ENCODE measurements around the gene OR10H5.

The OR10H5 gene

DNA sequence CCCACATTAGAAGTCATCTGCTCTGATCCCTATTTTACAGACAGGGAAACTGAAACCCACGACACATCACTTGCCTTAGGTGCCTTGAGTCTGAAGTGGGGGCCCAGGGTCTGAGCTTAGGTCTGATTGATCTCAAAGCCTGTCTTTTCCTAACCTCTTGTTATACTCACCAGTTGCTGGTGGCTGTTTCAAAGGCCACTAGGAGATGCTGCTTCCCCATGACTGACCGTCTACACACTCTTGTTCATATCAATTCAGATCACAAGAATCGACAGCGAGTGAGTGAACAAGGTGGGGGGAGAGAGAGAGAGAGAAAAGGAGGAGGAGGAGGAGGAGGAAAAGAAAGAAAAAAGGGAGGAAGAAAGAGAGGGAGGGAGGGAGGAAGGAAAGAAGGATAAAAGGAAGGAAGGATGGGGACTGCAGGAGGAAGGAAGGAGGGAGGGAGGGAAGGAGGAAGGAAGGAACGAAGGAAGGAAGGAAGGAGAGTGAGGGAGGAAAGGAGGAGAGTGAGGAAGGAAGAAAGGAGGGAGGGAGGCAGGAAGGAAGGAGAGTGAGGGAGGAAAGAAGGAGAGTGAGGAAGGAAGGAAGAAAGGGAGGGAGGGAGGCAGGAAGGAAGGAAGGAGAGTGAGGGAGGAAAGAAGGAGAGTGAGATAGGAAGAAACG is 24.7 kb downstream of the OR10H5 start:
- H3K27ac ChIP-seq (ENCODE audit: low read depth, low read length): no peak overlapping the region
- no peaks in the 10 kb centered on the region for H3F3A ChIP-seq (ENCODE audit: control insufficient read depth, insufficient read depth)
- H3K9me2 ChIP-seq (replicated peaks; ENCODE audit: control insufficient read depth, low read length): no peaks in the 10 kb centered on the region
- no peak for TF ChIP-seq CTCF (IDR thresholded peaks at IDR 0.05; ENCODE audit: low read depth, low read length, poor library complexity, severe bottlenecking)
- no peak for TF ChIP-seq EZH2phosphoT487 (IDR thresholded peaks at IDR 0.05; ENCODE audit: borderline replicate concordance, low read length)
- no peaks in the 10 kb centered on the region for H3K9me3 ChIP-seq (ENCODE audit: control insufficient read depth, insufficient read depth, low read length)
- H3K79me2 ChIP-seq (ENCODE audit: control insufficient read depth, low read length): no peaks in the 10 kb centered on the region
- H3K4me3 ChIP-seq (ENCODE audit: low read length): no peak overlapping the region
- H3K27me3 ChIP-seq (ENCODE audit: control insufficient read depth, low read length): peaks cover 3% of the 10 kb centered on the region; the same call in 1 of the 2 replicates
- H4K20me1 ChIP-seq (ENCODE audit: control insufficient read depth, insufficient read depth, low read depth, low read length): no peaks in the 10 kb centered on the region
- peaks cover 7% of the 10 kb centered on the region; the same call in 1 of the 2 replicates for H3K4me1 ChIP-seq (ENCODE audit: control insufficient read depth, low read length)
- H3K36me3 ChIP-seq (ENCODE audit: control insufficient read depth, low read length): no peaks in the 10 kb centered on the region
- H3K4me2 ChIP-seq (ENCODE audit: low read length): no peak overlapping the region

GRCh38 chr19:15813916-15814315 is 26.5 kb downstream of the OR10H5 start:
- H3K4me1 ChIP-seq (ENCODE audit: control insufficient read depth, low read length): peaks cover 7% of the 10 kb centered on the region; the same call in 1 of the 2 replicates
- no peaks in the 10 kb centered on the region for H3K79me2 ChIP-seq (ENCODE audit: control insufficient read depth, low read length)
- no peak overlapping the region for H3K4me3 ChIP-seq (ENCODE audit: low read length)
- TF ChIP-seq CTCF (IDR thresholded peaks at IDR 0.05; ENCODE audit: low read depth, low read length, poor library complexity, severe bottlenecking) (no peak), EZH2phosphoT487 (IDR thresholded peaks at IDR 0.05; ENCODE audit: borderline replicate concordance, low read length) (no peak)
- H3K4me2 ChIP-seq (ENCODE audit: low read length): no peak overlapping the region
- no peak overlapping the region for H3K27ac ChIP-seq (ENCODE audit: low read depth, low read length)
- no peaks in the 10 kb centered on the region for H3F3A ChIP-seq (ENCODE audit: control insufficient read depth, insufficient read depth)
- H3K36me3 ChIP-seq (ENCODE audit: control insufficient read depth, low read length): no peaks in the 10 kb centered on the region
- no peaks in the 10 kb centered on the region for H3K9me2 ChIP-seq (replicated peaks; ENCODE audit: control insufficient read depth, low read length)
- H3K27me3 ChIP-seq (ENCODE audit: control insufficient read depth, low read length): peaks cover 3% of the 10 kb centered on the region; the same call in 1 of the 2 replicates
- no peaks in the 10 kb centered on the region for H3K9me3 ChIP-seq (ENCODE audit: control insufficient read depth, insufficient read depth, low read length)
- no peaks in the 10 kb centered on the region for H4K20me1 ChIP-seq (ENCODE audit: control insufficient read depth, insufficient read depth, low read depth, low read length)

DNA sequence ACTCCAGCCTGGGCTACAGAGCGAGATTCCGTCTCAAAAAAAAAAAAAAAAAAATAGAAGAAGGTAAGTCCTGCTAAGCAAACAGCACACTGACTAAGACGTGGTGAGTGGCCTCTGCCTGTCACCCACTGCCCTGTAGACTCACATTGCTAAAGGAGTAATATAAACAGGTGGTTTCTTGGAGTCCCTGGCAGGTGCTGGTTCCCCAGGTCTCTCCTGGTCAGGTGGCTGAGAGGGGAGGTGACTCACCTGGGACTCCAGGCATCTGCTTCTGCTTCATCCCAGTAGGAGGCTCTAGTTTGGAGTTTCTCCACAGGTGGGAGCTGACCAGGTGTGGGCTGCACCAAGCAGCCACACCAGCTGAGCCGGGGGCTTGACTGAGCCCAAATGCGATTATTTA is 27.8 kb downstream of the OR10H5 start, which contains the start of gene OR10H1:
TSS of gene OR10H1 (minus strand) at position 359 of the 400 bp plus-strand sequence. CDS start 7,627 bp downstream, outside the sequence.
- Histone ChIP-seq H4K20me1 (ENCODE audit: control insufficient read depth, insufficient read depth, low read depth, low read length) (no peaks in the 10 kb centered on the region), H3K9me3 (ENCODE audit: control insufficient read depth, insufficient read depth, low read length) (no peaks in the 10 kb centered on the region), H3K36me3 (ENCODE audit: control insufficient read depth, low read length) (no peaks in the 10 kb centered on the region), H3K27me3 (ENCODE audit: control insufficient read depth, low read length) (peaks cover 3% of the 10 kb centered on the region; the same call in 1 of the 2 replicates), H3K27ac (ENCODE audit: low read depth, low read length) (no peak within 1 kb of the TSS), H3K4me1 (ENCODE audit: control insufficient read depth, low read length) (peaks cover 2% of the 10 kb centered on the region; the same call in 1 of the 2 replicates), H3K9me2 (replicated peaks; ENCODE audit: control insufficient read depth, low read length) (no peaks in the 10 kb centered on the region), H3F3A (ENCODE audit: control insufficient read depth, insufficient read depth) (no peaks in the 10 kb centered on the region), H3K4me2 (ENCODE audit: low read length) (no peak within 1 kb of the TSS), H3K79me2 (ENCODE audit: control insufficient read depth, low read length) (no peaks in the 10 kb centered on the region), H3K4me3 (ENCODE audit: low read length) (no peak within 1 kb of the TSS)
- no peak for TF ChIP-seq CTCF (IDR thresholded peaks at IDR 0.05; ENCODE audit: low read depth, low read length, poor library complexity, severe bottlenecking)

All from DOHH2 (cell line).